CD4-positive, alpha-beta T cell (primary cell): ENCODE measurements around the gene RAI1. TPM values are rescaled to one million over a fixed set of nuclear protein-coding genes. Genes with fewer than 3 reads are reported as not detected.

Experiments used
- ATAC-seq: fragments of 200-7000 bp; cut with Tn5 transposase; one replicate; pipeline ENCODE4 v1.10.0; 2022; ENCODE audit warnings: mild to moderate bottlenecking; ENCODE audit not compliant: poor library complexity
- CTCF ChIA-PET: fragments of 350-600 bp; sonication (Branson Sonifier 250); formaldehyde crosslinking; loops from one replicate; lab custom pipeline; 2021; ENCODE audit warnings: antibody characterized with exemption, inconsistent platforms; lab: Charles Lee
- POLR2A ChIA-PET: fragments of 350-600 bp; sonication (Branson Sonifier 250); formaldehyde crosslinking; loops from one replicate; lab custom pipeline; 2021; ENCODE audit warnings: antibody characterized with exemption, inconsistent platforms; lab: Charles Lee
- DNase-seq, 14 experiments: peaks; one replicate each; pipeline ENCODE4 v3.0.0-alpha.2; 2013 to 2020; ENCODE audit warnings: mixed read lengths in 2 of 14
- H3K27ac ChIP-seq, 2 donors: one replicate each; pipeline versions ENCODE4 v1.5.1 to v1.7.0; 2013; ENCODE audit warnings: low read length in 2 of 2, low read depth in 1 of 2, mild to moderate bottlenecking in 1 of 2
- H3K27me3 ChIP-seq, 2 experiments: 1 replicate in 1 of 2; 2 replicates in 1 of 2; pipeline versions ENCODE4 v1.6.1 to v1.7.0; 2013; ENCODE audit warnings: low read length in 2 of 2, control low read depth in 1 of 2, mild to moderate bottlenecking in 1 of 2, moderate library complexity in 1 of 2; ENCODE audit not compliant: insufficient read depth in 2 of 2, control insufficient read depth in 1 of 2
- H3K36me3 ChIP-seq: one replicate; pipeline ENCODE4 v1.6.1; 2013; ENCODE audit warnings: low read length, control low read depth; ENCODE audit not compliant: insufficient read depth
- H3K4me1 ChIP-seq: one replicate; pipeline ENCODE4 v1.6.1; 2013; ENCODE audit warnings: low read length, control low read depth; ENCODE audit not compliant: insufficient read depth
- H3K4me3 ChIP-seq: one replicate; pipeline ENCODE4 v1.5.1; 2013; ENCODE audit warnings: mild to moderate bottlenecking, low read length, moderate library complexity
- H3K9me3 ChIP-seq, 2 experiments: 1 replicate in 1 of 2; 2 replicates in 1 of 2; pipeline versions ENCODE4 v1.6.1 to v1.7.0; 2013; ENCODE audit warnings: low read length in 2 of 2, mild to moderate bottlenecking in 2 of 2, control low read depth in 1 of 2, moderate library complexity in 1 of 2; ENCODE audit not compliant: control insufficient read depth in 1 of 2, insufficient read depth in 1 of 2
- H3K27ac Mint-ChIP-seq: one replicate; pipeline ENCODE4 v1.8.0; 2020; ENCODE audit warnings: mixed read lengths
- H3K27me3 Mint-ChIP-seq: one replicate; pipeline ENCODE4 v1.8.0; 2021; ENCODE audit warnings: mixed read lengths
- H3K36me3 Mint-ChIP-seq: one replicate; pipeline ENCODE4 v1.8.0; 2021; ENCODE audit warnings: low read depth, mixed read lengths
- H3K4me1 Mint-ChIP-seq: one replicate; pipeline ENCODE4 v1.8.0; 2021; ENCODE audit warnings: low read depth, mixed read lengths
- H3K4me3 Mint-ChIP-seq: one replicate; pipeline ENCODE4 v1.8.0; 2020; ENCODE audit warnings: mild to moderate bottlenecking, mixed read lengths
- H3K9me3 Mint-ChIP-seq: one replicate; pipeline ENCODE4 v1.8.0; 2020; ENCODE audit warnings: mixed read lengths
- intact Hi-C, 2 experiments: fragments of 100-400 bp; cut with DNase I in 1 of 2; cut with micrococcal nuclease in 1 of 2; formaldehyde crosslinking; loops; one replicate each; pipeline versions ENCODE4 v1.15.1 to v1.9.0; 2023 to 2025; cut with DNase I, micrococcal nuclease
- total RNA-seq, 174 experiments: library from RNA in 2 of 174; stranded (reverse) in 2 of 174; gene quantifications; one replicate each; pipeline ENCODE4 v1.2.3 and lab custom pipeline; 2021 to 2026
- TF ChIP-seq, protein P1 (sequence below): fragments of 200-600 bp; IDR thresholded peaks from one replicate; pipeline ENCODE4 v1.8.0; 2022; ENCODE audit warnings: antibody characterized with exemption, mild to moderate bottlenecking

Gene RAI1
- total RNA-seq, 2 experiments from 2014 or later: 19.3 to 25.2 TPM

DNA sequence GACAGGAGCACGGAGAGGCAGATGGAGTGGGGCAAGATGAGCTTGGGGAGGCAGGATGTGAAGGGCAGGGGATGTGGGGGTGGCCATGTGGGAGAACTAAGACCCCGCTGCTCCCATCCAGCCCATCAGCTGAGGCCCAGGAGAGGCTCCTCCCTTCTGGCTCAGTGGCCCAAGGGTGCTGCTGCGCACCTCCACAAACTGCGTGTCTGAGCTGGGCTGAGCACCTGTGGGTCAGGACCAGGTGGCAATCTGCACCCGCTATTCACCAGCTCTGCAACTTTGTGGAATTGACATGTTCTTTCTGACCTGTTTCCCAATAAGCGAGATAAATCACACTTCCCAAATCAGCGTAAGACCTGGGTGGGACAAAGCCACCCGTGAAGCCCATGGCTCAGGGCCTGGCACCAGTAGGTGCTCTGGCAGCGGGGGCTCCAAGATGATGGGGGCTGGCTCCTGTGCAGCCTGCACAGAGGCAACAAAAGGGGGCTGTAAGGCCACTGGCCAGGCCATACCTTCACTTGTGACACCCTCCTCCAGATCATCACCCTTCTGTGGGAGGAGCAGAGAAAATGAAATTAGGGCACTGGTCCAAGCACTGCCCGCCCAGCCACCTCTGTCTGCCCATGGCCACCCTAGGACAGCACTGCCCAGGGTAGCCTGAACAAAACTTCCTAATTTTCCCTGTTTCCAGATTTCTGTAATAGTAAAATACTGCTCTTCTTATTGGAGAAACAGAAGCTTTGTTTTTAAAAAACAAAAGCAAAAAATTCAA lies 167.2 kb downstream of the RAI1 start:
- Histone ChIP-seq H3K4me1 (peaks cover 56% of the 10 kb centered on the region), H3K9me3 (no peaks in the 10 kb centered on the region), H3K36me3 (peaks cover 9% of the 10 kb centered on the region), H3K27ac (peak overlapping the region; percentile 83), H3K27me3 (no peaks in the 10 kb centered on the region), H3K4me3 (no peak overlapping the region)
- DNase-seq: no peak
- ATAC-seq: no peak
- intact Hi-C loops: loop anchor here in 1 of 2 experiments (1.0 kb wide), 2 partner anchors 12 to 25 kb away; partner anchors contain the start of gene SREBF1
- Mint-ChIP-seq H3K36me3 (peaks cover 4% of the 10 kb centered on the region), H3K27me3 (no peaks in the 10 kb centered on the region), H3K27ac (peak overlapping the region; percentile 99), H3K4me1 (peaks cover 52% of the 10 kb centered on the region), H3K9me3 (no peaks in the 10 kb centered on the region), H3K4me3 (peak overlapping the region; percentile 75)
- TF ChIP-seq, protein P1, sequence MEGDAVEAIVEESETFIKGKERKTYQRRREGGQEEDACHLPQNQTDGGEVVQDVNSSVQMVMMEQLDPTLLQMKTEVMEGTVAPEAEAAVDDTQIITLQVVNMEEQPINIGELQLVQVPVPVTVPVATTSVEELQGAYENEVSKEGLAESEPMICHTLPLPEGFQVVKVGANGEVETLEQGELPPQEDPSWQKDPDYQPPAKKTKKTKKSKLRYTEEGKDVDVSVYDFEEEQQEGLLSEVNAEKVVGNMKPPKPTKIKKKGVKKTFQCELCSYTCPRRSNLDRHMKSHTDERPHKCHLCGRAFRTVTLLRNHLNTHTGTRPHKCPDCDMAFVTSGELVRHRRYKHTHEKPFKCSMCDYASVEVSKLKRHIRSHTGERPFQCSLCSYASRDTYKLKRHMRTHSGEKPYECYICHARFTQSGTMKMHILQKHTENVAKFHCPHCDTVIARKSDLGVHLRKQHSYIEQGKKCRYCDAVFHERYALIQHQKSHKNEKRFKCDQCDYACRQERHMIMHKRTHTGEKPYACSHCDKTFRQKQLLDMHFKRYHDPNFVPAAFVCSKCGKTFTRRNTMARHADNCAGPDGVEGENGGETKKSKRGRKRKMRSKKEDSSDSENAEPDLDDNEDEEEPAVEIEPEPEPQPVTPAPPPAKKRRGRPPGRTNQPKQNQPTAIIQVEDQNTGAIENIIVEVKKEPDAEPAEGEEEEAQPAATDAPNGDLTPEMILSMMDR: no peak
- ChIA-PET CTCF (interaction anchor here (1.2 to 2.3 kb wide), 6 partner anchors 7 to 168 kb away, joined by 3 to 12 read pairs (median 6); partner anchors contain the start of gene SREBF1), POLR2A (interaction anchor here (1.3 to 4.5 kb wide), 5 partner anchors 8 to 335 kb away, joined by 3 to 71 read pairs (median 5); partner anchors contain the start of genes ALKBH5, DRC3, SREBF1 and TOM1L2)

DNA sequence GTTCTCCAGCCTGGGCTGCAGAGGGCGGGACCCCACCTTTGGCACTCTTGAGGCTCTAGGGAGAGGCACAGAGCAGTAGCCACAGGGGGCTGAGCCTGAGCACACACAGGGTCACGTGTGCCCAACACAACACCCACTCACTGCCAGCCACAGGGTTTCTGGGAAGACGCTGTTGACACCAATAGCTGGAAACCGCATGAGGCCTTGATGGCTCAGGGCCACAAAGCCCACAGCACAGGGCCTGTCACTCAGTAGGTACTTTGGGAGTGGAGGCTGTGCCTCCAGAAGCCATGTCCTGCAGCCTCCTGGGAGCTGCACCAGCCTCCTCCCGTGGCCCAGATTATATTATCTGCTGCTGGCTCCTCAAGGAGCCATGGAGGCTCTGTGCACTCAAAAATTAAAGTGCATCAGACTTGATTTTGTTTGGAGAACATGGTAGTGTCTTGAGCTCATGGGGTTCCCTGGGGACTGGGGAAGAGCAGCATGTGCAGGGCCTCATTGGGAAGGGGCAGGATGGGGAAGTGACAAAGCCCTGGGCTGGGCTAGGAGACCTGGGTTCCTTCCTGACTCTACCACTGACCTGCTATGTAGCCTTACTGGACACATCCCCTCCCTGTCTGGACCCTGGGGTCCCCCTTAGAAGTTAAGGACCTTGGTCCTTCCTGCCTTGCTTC lies 168.0 kb downstream of the RAI1 start:
- H3K27ac ChIP-seq: peak overlapping the region; percentile 83
- POLR2A ChIA-PET: interaction anchor here (0.9 to 4.5 kb wide), 7 partner anchors 8 to 334 kb away, joined by 3 to 71 read pairs (median 5); partner anchors contain the start of genes ALKBH5, DRC3, SREBF1 and TOM1L2
- no peaks in the 10 kb centered on the region for H3K9me3 Mint-ChIP-seq
- no peaks in the 10 kb centered on the region for H3K27me3 Mint-ChIP-seq
- intact Hi-C loops: loop anchor here in 1 of 2 experiments (1.0 kb wide), 2 partner anchors 13 to 26 kb away; partner anchors contain the start of gene SREBF1
- no peaks in the 10 kb centered on the region for H3K9me3 ChIP-seq
- peaks cover 9% of the 10 kb centered on the region for H3K36me3 ChIP-seq
- peak; percentile 60 to 95 (median 81) for DNase-seq
- no peak overlapping the region for H3K4me3 ChIP-seq
- peak overlapping the region; percentile 75 for H3K4me3 Mint-ChIP-seq
- peaks cover 52% of the 10 kb centered on the region for H3K4me1 Mint-ChIP-seq
- peak overlapping the region; percentile 99 for H3K27ac Mint-ChIP-seq
- no peaks in the 10 kb centered on the region for H3K27me3 ChIP-seq
- peaks cover 56% of the 10 kb centered on the region for H3K4me1 ChIP-seq
- CTCF ChIA-PET: interaction anchor here (1.2 to 2.3 kb wide), 7 partner anchors 8 to 169 kb away, joined by 3 to 12 read pairs (median 5); partner anchors contain the start of gene SREBF1
- peak; percentile 90 for ATAC-seq
- TF ChIP-seq, protein P1: no peak
- H3K36me3 Mint-ChIP-seq: peaks cover 4% of the 10 kb centered on the region

DNA sequence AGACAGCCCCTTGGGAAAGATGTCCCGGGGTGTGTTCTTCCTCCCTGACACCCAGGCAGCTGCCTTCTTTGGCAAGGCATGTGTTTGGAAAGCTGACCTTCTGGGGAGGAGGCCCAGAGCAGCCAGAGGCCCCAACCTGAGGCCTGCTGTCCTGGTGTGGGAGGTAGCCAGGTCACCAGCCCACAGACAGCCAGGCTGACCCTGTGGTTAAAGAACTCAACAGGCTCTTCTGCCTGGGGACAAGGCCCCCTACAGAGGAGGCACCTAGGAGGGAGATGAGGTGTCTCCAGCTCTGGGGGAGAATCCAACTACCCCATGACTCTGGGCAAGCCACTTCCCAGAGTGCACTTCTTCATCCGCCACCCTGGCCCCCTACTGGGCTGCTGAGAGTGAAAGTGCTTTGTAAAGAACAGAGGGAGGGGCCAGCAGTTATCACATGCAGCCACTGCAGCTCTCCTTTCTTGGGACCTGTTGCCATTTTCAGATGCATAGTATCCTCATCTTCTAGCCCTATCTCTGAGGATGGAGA lies 168.7 kb downstream of the RAI1 start:
- peaks cover 52% of the 10 kb centered on the region for H3K4me1 Mint-ChIP-seq
- H3K4me3 ChIP-seq: no peak overlapping the region
- POLR2A ChIA-PET: interaction anchor here (0.9 to 4.5 kb wide), 8 partner anchors 9 to 333 kb away, joined by 3 to 71 read pairs (median 4); partner anchors contain the start of genes ALKBH5, DRC3, SREBF1 and TOM1L2

More for the DNA sequence above, 168.7 kb downstream of the RAI1 start:
- H3K27me3 Mint-ChIP-seq: no peaks in the 10 kb centered on the region
- TF ChIP-seq, protein P1: peak; percentile 21
- DNase-seq: peak; percentile 37 to 91 (median 60)
- H3K9me3 Mint-ChIP-seq: no peaks in the 10 kb centered on the region
- intact Hi-C loops: loop anchor here in 1 of 2 experiments (1.0 kb wide), 2 partner anchors 14 to 27 kb away; partner anchors contain the start of gene SREBF1
- peak; percentile 68 for ATAC-seq
- peaks cover 9% of the 10 kb centered on the region for H3K36me3 ChIP-seq
- CTCF ChIA-PET: interaction anchor here (1.2 to 2.3 kb wide), 7 partner anchors 9 to 169 kb away, joined by 3 to 12 read pairs (median 5); partner anchors contain the start of gene SREBF1
- peak overlapping the region; percentile 99 for H3K27ac Mint-ChIP-seq
- peak overlapping the region; percentile 72 for H3K4me3 Mint-ChIP-seq
- no peaks in the 10 kb centered on the region for H3K27me3 ChIP-seq
- H3K27ac ChIP-seq: peak overlapping the region; percentile 83
- peaks cover 4% of the 10 kb centered on the region for H3K36me3 Mint-ChIP-seq
- no peaks in the 10 kb centered on the region for H3K9me3 ChIP-seq
- peaks cover 56% of the 10 kb centered on the region for H3K4me1 ChIP-seq
